SU-DHL-6 (cell line): Measurements from ENCODE around the gene SMAP1.

Source experiments
- H2AFZ ChIP-seq: fragments of 200-600 bp; sonication (generic); 2 replicates; pipeline ENCODE4 v1.6.1; 2014; ENCODE audit warnings: low read depth, mild to moderate bottlenecking, moderate library complexity, mixed read lengths, antibody characterized with exemption, low read length; ENCODE audit not compliant: severe bottlenecking
- H3F3A ChIP-seq: fragments of 200-600 bp; shearing (Covaris generic); 2 replicates; pipeline ENCODE4 v1.6.0; 2016; ENCODE audit warnings: antibody characterized with exemption, mild to moderate bottlenecking; ENCODE audit not compliant: insufficient read depth
- H3K27ac ChIP-seq: fragments of 200-600 bp; sonication (generic); 2 replicates; pipeline ENCODE4 v1.5.1; 2016; ENCODE audit warnings: low read depth, mild to moderate bottlenecking, low read length, moderate library complexity, mixed read lengths
- H3K27me3 ChIP-seq: fragments of 200-600 bp; sonication (generic), shearing (Covaris generic); 2 replicates; pipeline ENCODE4 v1.6.0; 2014; ENCODE audit warnings: mild to moderate bottlenecking, low read length
- H3K36me3 ChIP-seq: fragments of 200-600 bp; sonication (generic); 2 replicates; pipeline ENCODE4 v1.6.1; 2014; ENCODE audit warnings: mild to moderate bottlenecking, low read length, mixed read lengths
- H3K4me2 ChIP-seq: fragments of 300-600, 200-600 bp; shearing (Covaris generic), sonication (generic); 2 replicates; pipeline ENCODE4 v1.6.0; 2014; ENCODE audit warnings: low read length, low read depth, mild to moderate bottlenecking; ENCODE audit not compliant: poor library complexity, severe bottlenecking
- H3K4me3 ChIP-seq: fragments of 200-600 bp; sonication (generic); 2 replicates; pipeline ENCODE4 v1.5.1; 2014; ENCODE audit warnings: antibody characterized with exemption, low read length, mild to moderate bottlenecking, mixed read lengths; ENCODE audit not compliant: insufficient read depth, poor library complexity, severe bottlenecking
- H3K79me2 ChIP-seq: fragments of 200-600 bp; sonication (generic); 2 replicates; pipeline ENCODE4 v1.6.1; 2014; ENCODE audit warnings: mild to moderate bottlenecking, low read length, moderate library complexity; ENCODE audit not compliant: insufficient read depth
- H3K9ac ChIP-seq: fragments of 200-600 bp; sonication (generic); 2 replicates; pipeline ENCODE4 v1.7.0; 2014; ENCODE audit warnings: mild to moderate bottlenecking, low read length
- H3K9me2 ChIP-seq: fragments of 200-600 bp; sonication (generic); replicated peaks from 2 replicates; pipeline ENCODE4 v1.6.1; 2014; ENCODE audit warnings: low read length; ENCODE audit not compliant: insufficient read depth
- H3K9me3 ChIP-seq: fragments of 200-600 bp; sonication (generic); 2 replicates; pipeline ENCODE4 v1.6.1; 2014; ENCODE audit warnings: low read length, mixed read lengths; ENCODE audit not compliant: insufficient read depth
- H4K20me1 ChIP-seq: fragments of 200-600 bp; sonication (generic); 2 replicates; pipeline ENCODE4 v1.6.1; 2014; ENCODE audit warnings: low read depth, mild to moderate bottlenecking, antibody characterized with exemption, low read length, moderate library complexity, mixed read lengths
- EZH2phosphoT487 ChIP-seq: fragments of 200-600 bp; sonication (generic), shearing (Covaris generic); conservative IDR thresholded peaks from 2 replicates; pipeline ENCODE4 v1.6.1; 2018; ENCODE audit warnings: mild to moderate bottlenecking, antibody characterized with exemption, low read length, moderate library complexity, mixed read lengths
- TF ChIP-seq, protein P1 (sequence below): fragments of 200-600 bp; sonication (generic); IDR thresholded peaks from one replicate; pipeline ENCODE4 v1.5.1; 2017; ENCODE audit warnings: antibody characterized with exemption, mild to moderate bottlenecking, low read length, moderate library complexity; ENCODE audit not compliant: insufficient read depth, poor library complexity, severe bottlenecking

Gene SMAP1

DNA sequence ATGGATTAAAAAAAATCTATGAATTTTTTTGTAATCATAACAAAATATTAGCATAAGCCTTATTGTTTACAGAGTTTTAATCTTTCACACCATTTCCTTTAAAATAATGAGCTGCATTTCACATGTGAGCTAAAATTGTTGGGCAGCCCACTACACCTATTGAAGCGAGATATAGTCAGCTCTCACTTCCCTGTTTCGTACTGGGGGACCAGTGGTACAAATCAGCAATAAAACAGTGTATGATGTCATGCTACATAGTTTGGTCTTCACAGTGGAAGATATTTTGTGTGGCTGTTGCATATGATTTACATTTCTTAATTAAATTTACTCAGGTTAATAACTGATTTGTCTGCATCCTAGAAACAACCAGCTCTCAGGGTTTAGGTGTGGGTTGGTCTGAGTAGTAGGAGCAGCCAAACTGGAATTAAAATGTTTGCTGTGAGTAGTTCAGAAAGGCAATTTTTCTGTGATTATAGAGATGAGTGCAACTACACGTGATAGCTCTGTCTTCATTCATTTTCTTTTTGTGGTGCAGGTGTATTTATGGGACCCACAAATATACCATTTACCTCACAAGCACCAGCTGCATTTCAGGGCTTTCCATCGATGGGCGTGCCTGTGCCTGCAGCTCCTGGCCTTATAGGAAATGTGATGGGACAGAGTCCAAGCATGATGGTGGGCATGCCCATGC lies 189.8 kb downstream of the SMAP1 start:
- no peak overlapping the region for H2AFZ ChIP-seq
- H3K4me3 ChIP-seq = peak overlapping the region; percentile 35
- peaks cover 14% of the 10 kb centered on the region for H3F3A ChIP-seq
- H3K9me2 ChIP-seq = no peaks in the 10 kb centered on the region
- TF ChIP-seq, protein P1, sequence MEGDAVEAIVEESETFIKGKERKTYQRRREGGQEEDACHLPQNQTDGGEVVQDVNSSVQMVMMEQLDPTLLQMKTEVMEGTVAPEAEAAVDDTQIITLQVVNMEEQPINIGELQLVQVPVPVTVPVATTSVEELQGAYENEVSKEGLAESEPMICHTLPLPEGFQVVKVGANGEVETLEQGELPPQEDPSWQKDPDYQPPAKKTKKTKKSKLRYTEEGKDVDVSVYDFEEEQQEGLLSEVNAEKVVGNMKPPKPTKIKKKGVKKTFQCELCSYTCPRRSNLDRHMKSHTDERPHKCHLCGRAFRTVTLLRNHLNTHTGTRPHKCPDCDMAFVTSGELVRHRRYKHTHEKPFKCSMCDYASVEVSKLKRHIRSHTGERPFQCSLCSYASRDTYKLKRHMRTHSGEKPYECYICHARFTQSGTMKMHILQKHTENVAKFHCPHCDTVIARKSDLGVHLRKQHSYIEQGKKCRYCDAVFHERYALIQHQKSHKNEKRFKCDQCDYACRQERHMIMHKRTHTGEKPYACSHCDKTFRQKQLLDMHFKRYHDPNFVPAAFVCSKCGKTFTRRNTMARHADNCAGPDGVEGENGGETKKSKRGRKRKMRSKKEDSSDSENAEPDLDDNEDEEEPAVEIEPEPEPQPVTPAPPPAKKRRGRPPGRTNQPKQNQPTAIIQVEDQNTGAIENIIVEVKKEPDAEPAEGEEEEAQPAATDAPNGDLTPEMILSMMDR = no peak
- no peak for TF ChIP-seq EZH2phosphoT487
- no peaks in the 10 kb centered on the region for H3K9me3 ChIP-seq
- peak overlapping the region; percentile 91 for H3K27ac ChIP-seq
- H4K20me1 ChIP-seq = no peaks in the 10 kb centered on the region
- peak overlapping the region; percentile 35 for H3K9ac ChIP-seq
- H3K36me3 ChIP-seq = no peaks in the 10 kb centered on the region
- H3K4me2 ChIP-seq = peak overlapping the region; percentile 82
- no peaks in the 10 kb centered on the region for H3K79me2 ChIP-seq
- H3K27me3 ChIP-seq = no peaks in the 10 kb centered on the region

DNA sequence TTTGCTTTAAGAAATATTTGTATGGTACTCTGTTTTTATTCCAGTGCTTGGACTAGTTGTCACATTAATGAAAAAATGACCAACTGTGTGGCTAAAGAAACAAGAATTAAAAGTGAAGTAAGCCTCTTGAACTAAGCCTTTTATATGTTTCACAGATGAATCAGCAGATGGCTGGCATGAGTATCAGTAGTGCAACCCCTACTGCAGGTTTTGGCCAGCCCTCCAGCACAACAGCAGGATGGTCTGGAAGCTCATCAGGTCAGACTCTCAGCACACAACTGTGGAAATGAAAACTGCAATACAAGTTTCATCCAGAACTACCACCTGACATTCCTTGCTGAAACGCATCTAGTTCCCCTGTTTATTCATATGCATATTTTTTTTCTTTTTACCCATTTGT lies 192.4 kb downstream of the SMAP1 start:
- peak overlapping the region; percentile 91; the same call in 1 of the 2 replicates for H3K27ac ChIP-seq
- H2AFZ ChIP-seq = no peak overlapping the region
- no peak overlapping the region for H3K4me3 ChIP-seq
- no peaks in the 10 kb centered on the region for H3K27me3 ChIP-seq
- no peak for TF ChIP-seq EZH2phosphoT487
- TF ChIP-seq, protein P1 = no peak
- peak overlapping the region; percentile 82 for H3K4me2 ChIP-seq
- no peaks in the 10 kb centered on the region for H3K36me3 ChIP-seq
- no peaks in the 10 kb centered on the region for H3K9me2 ChIP-seq
- no peaks in the 10 kb centered on the region for H3K79me2 ChIP-seq
- peaks cover 14% of the 10 kb centered on the region for H3F3A ChIP-seq
- no peaks in the 10 kb centered on the region for H4K20me1 ChIP-seq
- H3K9ac ChIP-seq = no peak overlapping the region
- no peaks in the 10 kb centered on the region for H3K9me3 ChIP-seq

DNA sequence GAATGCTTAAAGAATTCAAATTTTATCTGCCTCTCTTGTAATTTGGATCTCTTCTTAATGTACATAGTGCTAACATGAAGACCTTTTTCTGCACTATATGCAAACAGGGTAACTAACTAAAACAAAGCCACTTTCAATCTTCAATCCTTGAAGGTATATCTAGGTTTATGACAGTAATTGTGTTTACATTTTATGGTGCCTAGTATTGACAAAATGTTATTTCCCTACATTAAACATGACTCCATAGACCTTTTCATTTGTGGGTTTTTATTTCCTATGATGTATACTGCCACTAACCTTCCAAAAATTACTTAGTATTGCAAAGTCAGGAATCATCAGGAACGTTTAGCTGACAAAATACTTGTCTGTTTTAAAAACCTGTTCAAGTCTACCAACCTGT lies 193.2 kb downstream of the SMAP1 start:
- Histone ChIP-seq H3K27me3 (no peaks in the 10 kb centered on the region), H3K9ac (no peak overlapping the region), H4K20me1 (no peaks in the 10 kb centered on the region), H3K36me3 (no peaks in the 10 kb centered on the region), H2AFZ (no peak overlapping the region), H3K79me2 (no peaks in the 10 kb centered on the region), H3K9me3 (no peaks in the 10 kb centered on the region), H3K9me2 (no peaks in the 10 kb centered on the region), H3K4me3 (no peak overlapping the region), H3K27ac (no peak overlapping the region), H3F3A (peaks cover 14% of the 10 kb centered on the region), H3K4me2 (no peak overlapping the region)
- TF ChIP-seq EZH2phosphoT487 = no peak
- TF ChIP-seq, protein P1 = no peak
